ENCODE results near the gene RNF169. TPM values are rescaled to one million over a fixed set of nuclear protein-coding genes. Genes with fewer than 3 reads are reported as not detected.

The RNF169 gene
- total and polyA plus RNA-seq, 2 of the 4 experiments (the other 2 are of a cell fraction) = 3.6 to 23.3 TPM

DNA sequence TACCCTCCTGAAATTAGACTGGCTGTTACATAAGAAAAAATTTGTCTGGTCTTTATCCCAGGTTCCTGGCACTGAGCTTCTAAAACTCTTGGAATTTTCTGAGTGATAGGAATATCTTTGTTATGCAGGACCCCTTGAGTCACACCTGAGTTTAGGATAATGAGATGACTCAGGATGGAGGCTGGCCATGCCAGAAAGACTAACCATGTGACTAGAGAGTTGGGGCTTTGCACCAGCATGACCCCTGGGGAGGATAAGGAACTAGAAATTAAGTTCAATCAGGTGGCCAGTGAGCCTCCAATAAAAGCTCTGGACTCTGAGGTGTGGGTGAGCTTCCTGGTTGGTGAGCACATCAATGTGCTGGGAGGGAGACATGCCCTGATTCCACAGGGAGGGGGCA is 112.1 kb downstream of the RNF169 start:
- in situ Hi-C loops (cut with MboI; ENCODE audit: low sequenced_read_pairs) (loop anchor here (25.0 kb wide), 1 partner anchor 248 kb away; no protein-coding TSS in a partner anchor), dilution Hi-C loops (cut with HindIII; ENCODE audit: low sequenced_read_pairs, unreplicated experiment) (no loop called here)
- CTCF ChIA-PET = no interaction called here

More for the DNA sequence above, 112.1 kb downstream of the RNF169 start:
- POLR2A ChIA-PET (ENCODE audit: unreplicated experiment) = no interaction called here
- H3K36me3 ChIP-seq (ENCODE audit: control insufficient read depth, insufficient read depth, low read length) = peaks cover 27% of the 10 kb centered on the region
- no peak overlapping the region for H3K14ac ChIP-seq (replicated peaks; ENCODE audit: low read depth, low read length)
- H2BK5ac ChIP-seq (ENCODE audit: low read depth, low read length, poor library complexity, severe bottlenecking) = no peak overlapping the region
- DNase-seq (no peak), ATAC-seq (ENCODE audit: low read depth) (no peak)
- H4K91ac ChIP-seq (ENCODE audit: insufficient read depth, low read depth, low read length) = no peak overlapping the region
- no peak overlapping the region for H2BK120ac ChIP-seq (ENCODE audit: low read depth, low read length)
- no peak overlapping the region for H2AK5ac ChIP-seq (ENCODE audit: low read depth, low read length)
- H2AFZ ChIP-seq (replicated peaks; ENCODE audit: low read length, poor library complexity) = no peak overlapping the region
- peaks cover 25% of the 10 kb centered on the region for H3K9me3 ChIP-seq (ENCODE audit: control insufficient read depth, insufficient read depth, low read length)
- BruUV-seq (replicated peaks) = no TSS peak
- H4K8ac ChIP-seq (ENCODE audit: low read depth in 2 of 2, low read length in 2 of 2) = no peak overlapping the region
- peaks cover 3% of the 10 kb centered on the region; the same call in 1 of the 2 replicates for H3K4me1 ChIP-seq (ENCODE audit: control insufficient read depth, insufficient read depth, low read length)
- no peaks in the 10 kb centered on the region for H4K20me1 ChIP-seq (ENCODE audit: insufficient read depth, low read length)
- H3K9me1 ChIP-seq (ENCODE audit: insufficient read depth, low read length) = peaks cover 6% of the 10 kb centered on the region; the same call in 1 of the 2 replicates
- no peak overlapping the region for H2AK9ac ChIP-seq (replicated peaks; ENCODE audit: low read depth, low read length, poor library complexity)
- H3K27me3 ChIP-seq (ENCODE audit: control insufficient read depth, insufficient read depth, low read length) = no peaks in the 10 kb centered on the region
- no peak overlapping the region for H2BK15ac ChIP-seq (ENCODE audit: low read depth, low read length)
- no peak overlapping the region for H3K23ac ChIP-seq (ENCODE audit: low read depth, low read length)
- H3K18ac ChIP-seq (ENCODE audit: low read depth, low read length) = no peak overlapping the region
- no peak overlapping the region for H3K4me2 ChIP-seq (ENCODE audit: low read depth, low read length)
- no peak overlapping the region for H3K4me3 ChIP-seq (ENCODE audit: insufficient read depth, low read depth, low read length)
- no peak for TF ChIP-seq MAFK (IDR thresholded peaks at IDR 0.05; ENCODE audit: low read depth, low read length)
- TF ChIP-seq, protein P1, sequence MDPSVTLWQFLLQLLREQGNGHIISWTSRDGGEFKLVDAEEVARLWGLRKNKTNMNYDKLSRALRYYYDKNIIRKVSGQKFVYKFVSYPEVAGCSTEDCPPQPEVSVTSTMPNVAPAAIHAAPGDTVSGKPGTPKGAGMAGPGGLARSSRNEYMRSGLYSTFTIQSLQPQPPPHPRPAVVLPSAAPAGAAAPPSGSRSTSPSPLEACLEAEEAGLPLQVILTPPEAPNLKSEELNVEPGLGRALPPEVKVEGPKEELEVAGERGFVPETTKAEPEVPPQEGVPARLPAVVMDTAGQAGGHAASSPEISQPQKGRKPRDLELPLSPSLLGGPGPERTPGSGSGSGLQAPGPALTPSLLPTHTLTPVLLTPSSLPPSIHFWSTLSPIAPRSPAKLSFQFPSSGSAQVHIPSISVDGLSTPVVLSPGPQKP (IDR thresholded peaks at IDR 0.05; ENCODE audit: borderline replicate concordance, low read depth, low read length) = no peak
- no peak for TF ChIP-seq POLR2A (IDR thresholded peaks at IDR 0.05; ENCODE audit: low read depth, low read length)
- TF ChIP-seq NFE2L2 (IDR thresholded peaks at IDR 0.05; ENCODE audit: low read depth, low read length) = no peak
- TF ChIP-seq FOS (IDR thresholded peaks at IDR 0.05; ENCODE audit: low read depth, low read length) = no peak
- TF ChIP-seq RFX5 (IDR thresholded peaks at IDR 0.05; ENCODE audit: low read depth, low read length) = no peak
- no peak for TF ChIP-seq MAZ (IDR thresholded peaks at IDR 0.05; ENCODE audit: borderline replicate concordance, low read depth, low read length)
- no peak overlapping the region for H3K27ac ChIP-seq (ENCODE audit: insufficient read depth, low read length)
- H3K9ac ChIP-seq (ENCODE audit: low read depth, low read length) = no peak overlapping the region
- H3K79me1 ChIP-seq (ENCODE audit: low read depth in 1 of 2, low read length in 2 of 2) = peaks cover 0 to 4% of the 10 kb centered on the region in 2 experiments; a peak in 2 of 4 replicates
- no peak overlapping the region for H3K56ac ChIP-seq (ENCODE audit: extremely low read depth, insufficient read depth, low read length)
- no peak overlapping the region for H2BK20ac ChIP-seq (ENCODE audit: low read depth, low read length)
- H4K5ac ChIP-seq (ENCODE audit: low read depth, low read length) = no peak overlapping the region
- intact Hi-C loops (cut with micrococcal nuclease) = no loop called here
- H3K4ac ChIP-seq (ENCODE audit: low read depth, low read length) = no peak overlapping the region
